NCI-H2196 (cell line): ENCODE results near the gene MLXIP.

Source experiments
- DNase-seq: peaks from one replicate; lab custom pipeline; 2025; ENCODE audit not compliant: unreplicated experiment; lab: John Stamatoyannopoulos, UW

MLXIP gene

GRCh38 chr12:122123051-122123760, 44.6 kb downstream of the MLXIP start:
- peak; percentile 87 for DNase-seq

- DNase-seq, result no peak
Measured at GRCh38 chr12:122123761-122124145, 45.2 kb downstream of the MLXIP start.

- DNase-seq, result no peak
Measured at GRCh38 chr12:122124370-122124769, 45.8 kb downstream of the MLXIP start.

DNA sequence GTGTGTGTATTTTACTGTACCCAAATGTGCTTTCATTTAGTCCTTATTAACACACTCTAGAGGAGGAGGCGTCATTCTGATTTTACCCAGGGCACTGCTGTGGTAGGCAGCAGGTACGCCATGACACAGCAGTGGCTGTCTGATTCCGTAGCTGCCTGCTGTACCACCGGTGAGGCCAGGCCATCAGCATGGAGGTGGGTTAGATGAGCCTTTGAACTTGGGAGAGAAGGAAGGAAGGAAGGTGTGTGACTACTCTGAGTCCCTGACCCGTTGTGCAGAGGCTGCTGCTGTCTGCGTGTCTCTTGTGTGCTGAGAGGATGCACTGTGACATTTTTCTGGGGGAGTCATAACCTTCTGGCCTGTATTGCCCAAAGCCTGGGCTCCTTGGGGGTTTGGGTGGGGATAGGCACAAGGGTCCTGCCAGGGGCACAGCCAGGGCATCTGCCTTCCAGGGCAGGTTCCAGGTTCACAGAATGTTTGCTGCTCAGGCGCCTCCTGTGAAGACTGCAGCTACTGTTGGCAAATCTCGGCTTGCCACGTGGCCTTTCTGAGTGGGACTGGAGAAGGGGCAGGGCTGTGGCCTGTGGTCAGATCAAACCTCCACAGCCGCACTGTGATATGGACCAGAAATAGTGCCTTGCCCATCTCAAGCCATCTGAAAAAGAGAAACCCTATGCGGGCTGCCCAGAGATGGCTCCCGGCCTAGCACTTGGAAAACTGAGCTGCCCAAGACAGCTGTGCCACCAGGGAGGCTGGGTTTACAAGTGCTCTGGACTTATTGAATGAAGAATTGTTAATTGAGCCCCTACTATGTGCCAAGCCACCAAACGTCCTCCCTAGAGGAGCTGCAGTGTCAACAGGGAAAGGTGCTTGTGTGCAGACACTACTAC, 47.1 kb downstream of the MLXIP start:
- no peak for DNase-seq

- no peak for DNase-seq
Measured at GRCh38 chr12:122126342-122126635, 47.7 kb downstream of the MLXIP start.

DNA sequence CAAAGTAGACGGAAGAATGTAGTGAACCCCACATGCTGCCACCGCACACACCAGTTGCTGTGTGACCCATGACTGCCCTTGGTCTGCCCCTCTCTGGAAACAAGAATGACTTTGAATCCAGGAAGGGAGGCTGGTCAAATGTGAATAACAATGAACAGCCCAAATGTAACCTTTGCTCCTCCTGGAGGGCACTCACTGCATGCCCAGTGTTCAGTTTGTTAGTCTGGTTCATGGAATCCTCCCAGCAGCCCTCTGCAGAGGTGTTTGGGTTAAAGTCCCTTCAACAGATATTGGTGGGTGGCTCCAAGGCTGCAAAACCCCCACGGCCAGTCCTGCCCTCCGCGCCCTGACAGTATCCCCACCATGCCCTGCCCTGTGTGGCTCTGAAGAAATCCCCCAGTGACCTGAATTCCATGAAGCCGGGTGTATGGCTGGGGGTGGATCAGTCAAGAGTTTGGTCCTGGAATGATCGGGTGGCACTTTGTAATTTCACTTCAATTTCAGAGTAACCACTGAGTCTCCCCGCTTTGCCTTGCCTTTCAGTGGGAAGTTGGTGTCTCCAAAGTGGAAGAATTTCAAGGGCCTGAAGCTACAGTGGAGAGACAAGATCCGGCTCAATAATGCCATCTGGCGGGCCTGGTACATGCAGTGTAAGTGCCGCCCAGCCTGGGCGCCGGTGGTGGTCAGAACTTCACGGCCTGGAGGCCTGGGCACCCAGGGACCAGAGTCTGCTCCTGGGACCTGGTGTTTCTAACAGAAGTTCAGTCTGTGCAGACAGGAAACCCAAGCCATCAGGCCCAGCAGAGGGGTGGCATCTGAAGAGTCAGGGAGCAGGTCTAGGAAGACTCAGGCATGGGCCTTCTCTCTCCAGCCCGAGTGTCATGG, 48.4 kb downstream of the MLXIP start:
- DNase-seq, result no peak

DNA sequence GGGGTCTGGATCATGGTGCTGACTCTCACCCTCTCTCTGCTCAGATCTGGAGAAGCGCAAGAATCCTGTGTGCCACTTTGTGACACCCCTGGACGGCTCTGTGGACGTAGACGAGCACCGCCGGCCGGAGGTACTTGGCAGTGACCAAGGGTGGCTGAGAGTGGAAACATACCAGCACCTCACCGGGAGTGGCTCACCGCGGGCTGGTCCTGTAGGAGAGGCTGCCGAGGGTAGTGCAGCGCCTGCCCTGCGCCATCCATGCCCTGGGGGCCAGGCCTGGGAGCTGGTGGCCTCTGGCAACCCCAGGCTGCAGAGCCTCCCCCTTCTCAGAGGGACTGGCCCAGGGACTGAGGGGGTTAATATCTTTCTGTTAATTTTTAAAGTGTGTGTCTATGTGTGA, 49.3 kb downstream of the MLXIP start:
- DNase-seq, result no peak

DNA sequence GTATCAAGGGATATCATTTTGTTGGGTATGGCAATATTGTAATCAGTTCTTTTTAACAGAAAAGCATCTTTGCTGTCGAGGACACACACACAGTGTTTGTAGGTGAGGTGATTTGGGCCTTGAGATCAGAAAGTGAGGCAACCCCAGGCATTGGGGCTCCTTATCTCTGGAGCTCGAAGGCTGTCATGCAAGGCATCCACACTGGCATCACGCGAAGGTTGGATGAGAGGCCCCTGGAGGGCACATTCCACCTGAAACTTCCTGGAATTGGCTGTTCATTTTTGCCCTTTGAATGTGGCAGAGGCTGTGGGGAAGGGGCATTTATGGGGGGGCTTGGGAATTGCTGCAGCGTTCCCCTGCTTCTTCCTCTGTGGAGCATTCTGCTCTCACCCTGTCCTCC, 49.9 kb downstream of the MLXIP start:
- no peak for DNase-seq

DNA sequence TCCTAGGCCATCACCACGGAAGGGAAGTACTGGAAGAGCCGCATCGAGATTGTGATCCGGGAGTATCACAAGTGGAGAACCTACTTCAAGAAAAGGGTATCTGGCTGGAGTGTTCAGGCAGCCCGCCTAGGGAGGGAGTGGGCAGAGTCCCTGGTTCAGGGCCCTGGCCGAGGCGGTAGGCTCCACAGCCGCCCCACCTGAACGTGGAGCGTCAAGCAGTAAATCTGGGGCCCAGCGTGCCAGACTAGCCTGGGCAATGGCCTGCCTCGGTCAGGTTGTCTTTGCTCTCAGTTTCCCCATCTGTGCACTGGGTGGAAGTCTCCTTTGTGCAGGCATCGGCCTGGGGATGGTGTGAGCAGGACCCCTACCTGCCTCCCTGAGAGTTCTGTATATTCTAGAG, 50.6 kb downstream of the MLXIP start:
- DNase-seq, result no peak

- DNase-seq, result no peak
Measured at GRCh38 chr12:122130150-122130549, 51.6 kb downstream of the MLXIP start.

GRCh38 chr12:122133192-122133950, 54.8 kb downstream of the MLXIP start:
- no peak for DNase-seq

DNA sequence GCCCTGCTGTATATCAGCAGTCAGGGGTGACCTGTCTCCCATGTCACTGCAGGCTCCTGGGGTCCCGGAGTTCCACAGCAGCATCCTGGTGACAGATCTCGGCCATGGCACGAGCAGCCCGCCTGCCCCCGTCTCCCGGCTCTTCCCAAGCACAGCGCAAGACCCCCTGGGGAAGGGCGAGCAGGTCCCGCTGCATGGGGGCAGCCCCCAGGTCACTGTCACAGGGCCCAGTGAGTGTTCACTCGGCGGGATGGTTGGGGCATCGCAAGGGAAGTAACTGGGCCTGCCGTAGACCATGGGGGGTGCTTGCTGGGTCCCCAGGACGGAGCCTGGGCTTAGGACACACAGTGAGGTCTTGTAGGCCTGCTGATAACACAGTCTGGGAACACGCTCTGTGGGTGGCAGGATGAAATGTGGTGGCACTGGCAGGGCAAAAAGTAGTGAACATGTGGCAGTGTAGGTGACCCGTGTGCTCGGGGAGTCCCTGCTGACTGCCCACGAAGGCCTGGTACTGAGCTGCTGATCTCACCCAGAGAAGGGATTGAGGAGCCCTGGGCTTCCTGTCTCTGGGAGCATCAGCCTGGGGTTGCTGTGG, 57.0 kb downstream of the MLXIP start:
- DNase-seq, result no peak

DNA sequence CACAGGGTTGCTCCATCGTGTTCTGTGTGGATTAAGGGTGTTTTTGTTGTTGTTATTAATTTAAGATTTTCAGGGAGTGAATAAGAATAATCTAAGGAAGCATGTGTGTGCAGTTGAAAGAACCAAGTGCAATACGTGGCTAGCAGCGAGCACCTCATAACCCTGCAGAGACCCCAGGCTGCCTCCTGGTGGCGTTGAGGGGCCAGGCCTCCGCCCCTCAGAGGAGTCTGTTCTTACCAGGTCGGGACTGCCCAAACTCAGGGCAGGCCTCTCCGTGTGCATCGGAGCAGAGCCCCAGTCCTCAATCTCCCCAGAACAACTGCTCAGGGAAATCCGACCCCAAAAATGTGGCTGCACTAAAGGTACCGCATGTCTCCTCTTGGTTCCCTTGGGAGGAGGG, 58.7 kb downstream of the MLXIP start:
- no peak for DNase-seq

GRCh38 chr12:122137681-122138080, 59.1 kb downstream of the MLXIP start:
- peak; percentile 59 for DNase-seq

- DNase-seq, result no peak
Measured at GRCh38 chr12:122138181-122138580, 59.6 kb downstream of the MLXIP start.

- DNase-seq, result no peak
Measured at GRCh38 chr12:122138616-122139015, 60.1 kb downstream of the MLXIP start.

DNA sequence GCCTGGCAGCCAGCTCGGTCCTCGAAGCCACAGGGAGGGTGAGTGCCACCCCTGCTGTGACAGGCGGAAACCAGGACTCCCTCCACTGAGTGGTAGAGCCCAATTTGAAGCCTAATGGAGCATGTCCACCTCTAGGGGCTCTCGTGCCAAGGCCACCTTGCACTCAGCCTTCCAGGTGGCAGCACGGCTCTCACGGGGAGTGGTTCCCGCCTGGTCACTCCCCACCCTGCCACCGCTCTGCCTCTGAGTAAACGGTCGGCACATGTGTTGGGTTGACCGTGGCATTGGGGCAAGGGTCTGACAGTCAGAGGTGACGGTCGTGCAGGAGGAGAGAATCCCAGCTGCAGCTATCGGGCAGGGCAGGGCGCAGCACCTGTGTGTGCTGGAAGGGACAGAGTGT, 60.7 kb downstream of the MLXIP start:
- no peak for DNase-seq

DNA sequence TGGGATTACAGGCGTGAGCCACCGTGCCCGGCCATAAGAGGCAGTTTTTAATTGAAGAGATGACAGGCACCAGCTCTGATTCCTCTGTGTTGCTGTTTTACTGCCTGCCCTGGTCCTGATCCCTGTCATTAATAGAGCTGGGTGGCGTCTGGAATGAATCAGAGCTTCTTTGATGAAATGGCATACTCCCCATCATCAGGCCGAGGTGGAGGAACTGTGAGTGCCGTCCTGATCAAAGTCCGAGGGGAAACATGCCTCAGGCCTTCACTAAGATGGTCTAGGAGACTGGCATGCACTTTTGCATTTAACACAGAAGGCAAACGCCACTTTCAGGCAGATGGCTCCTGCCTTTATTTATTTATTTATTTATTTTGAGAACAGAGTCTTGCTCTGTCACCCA, 61.4 kb downstream of the MLXIP start:
- DNase-seq, result no peak

GRCh38 chr12:122140467-122141257, 62.1 kb downstream of the MLXIP start:
- no peak for DNase-seq
